HG03066 (cell line): ENCODE results near the gene ARHGAP44.

Source experiments
- ATAC-seq: cut with Tn5 transposase; IDR thresholded peaks from one replicate; pipeline ENCODE4 v1.9.1; 2021; ENCODE audit warnings: low read depth; ENCODE audit not compliant: unreplicated experiment

The ARHGAP44 gene

GRCh38 chr17:12987120-12987519 lies 197.8 kb downstream of the ARHGAP44 start:
- ATAC-seq: no peak

- no peak for ATAC-seq
Observed at GRCh38 chr17:12990041-12990808, 200.9 kb downstream of the ARHGAP44 start.

GRCh38 chr17:12990926-12991325 lies 201.6 kb downstream of the ARHGAP44 start:
- ATAC-seq: no peak

GRCh38 chr17:12992676-12993075 lies 203.4 kb downstream of the ARHGAP44 start:
- no peak for ATAC-seq

GRCh38 chr17:12993631-12994030 lies 204.3 kb downstream of the ARHGAP44 start:
- ATAC-seq: no peak

GRCh38 chr17:12994341-12995074 lies 205.2 kb downstream of the ARHGAP44 start:
- ATAC-seq: no peak

- ATAC-seq: no peak
Observed at GRCh38 chr17:12995106-12995895, 206.0 kb downstream of the ARHGAP44 start.

GRCh38 chr17:12995896-12996295 lies 206.6 kb downstream of the ARHGAP44 start:
- ATAC-seq: no peak

- ATAC-seq: no peak
Observed at GRCh38 chr17:12996357-12996756, 207.1 kb downstream of the ARHGAP44 start.

GRCh38 chr17:12996941-12997340 lies 207.6 kb downstream of the ARHGAP44 start:
- no peak for ATAC-seq

- ATAC-seq: no peak
Observed at GRCh38 chr17:12998461-12998860, 209.2 kb downstream of the ARHGAP44 start.

- no peak for ATAC-seq
Observed at GRCh38 chr17:12998874-12999273, 209.6 kb downstream of the ARHGAP44 start.

GRCh38 chr17:13000561-13000960 lies 211.3 kb downstream of the ARHGAP44 start:
- ATAC-seq: no peak

- ATAC-seq: no peak
Observed at GRCh38 chr17:13001991-13002615, 212.8 kb downstream of the ARHGAP44 start.

GRCh38 chr17:13002761-13003453 lies 213.6 kb downstream of the ARHGAP44 start:
- no peak for ATAC-seq

GRCh38 chr17:13003454-13003851 lies 214.2 kb downstream of the ARHGAP44 start:
- no peak for ATAC-seq

- ATAC-seq: no peak
Observed at GRCh38 chr17:13003927-13004326, 214.6 kb downstream of the ARHGAP44 start.

- no peak for ATAC-seq
Observed at GRCh38 chr17:13004336-13004735, 215.0 kb downstream of the ARHGAP44 start.

GRCh38 chr17:13005530-13005929 lies 216.2 kb downstream of the ARHGAP44 start:
- no peak for ATAC-seq

- ATAC-seq: no peak
Observed at GRCh38 chr17:13008461-13008860, 219.2 kb downstream of the ARHGAP44 start.
